SH-SY5Y (cell line): ENCODE results near the gene SREBF1.

Source experiments
- GATA2 ChIP-seq: IDR thresholded peaks from 2 replicates; pipeline ENCODE4 v1.6.1; 2011; ENCODE audit warnings: mild to moderate bottlenecking, low read depth, low read length
- GATA3 ChIP-seq: IDR thresholded peaks from 2 replicates; pipeline ENCODE4 v1.6.1; 2011; ENCODE audit warnings: low read depth, mild to moderate bottlenecking, low read length, moderate library complexity

- TF ChIP-seq GATA3 (no peak), GATA2 (no peak)
Observed at GRCh38 chr17:17827826-17828621, 8.8 kb downstream of the SREBF1 start.
